ENCODE data around the gene NBEAL1.
"Not testable (repeated sequence)": the region's sequence is repeated elsewhere in the genome, so short reads cannot be mapped to it uniquely, and the experiment has no call there.

NBEAL1 gene

DNA sequence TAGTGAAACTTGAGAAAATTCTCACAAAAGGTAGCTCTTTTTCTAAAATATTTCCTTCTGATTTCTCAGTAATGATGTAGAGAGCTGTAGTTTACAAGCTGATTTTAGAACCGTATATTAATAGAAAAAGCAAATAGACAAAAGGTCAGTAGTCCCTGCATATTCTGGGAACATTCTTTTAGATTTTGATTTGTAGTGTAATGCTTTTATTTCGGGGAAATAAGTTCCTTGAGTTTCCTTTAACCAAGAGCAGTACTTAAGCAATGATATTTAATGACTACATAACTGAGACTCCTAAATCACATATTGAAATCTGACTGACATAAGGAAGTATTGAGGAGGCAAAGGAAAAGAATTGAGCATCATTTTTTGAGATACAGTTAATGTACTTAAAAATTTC lies 22.4 kb downstream of the NBEAL1 start:
- DNase-seq (ENCODE audit: low read depth) = no peak
- TF ChIP-seq CTCF (IDR thresholded peaks at IDR 0.05; ENCODE audit: control insufficient read depth, insufficient read depth, low read depth, low read length, missing control alignments) = no peak
- H3K4me3 ChIP-seq (ENCODE audit: control insufficient read depth, low read depth, low read length) = no peak overlapping the region

DNA sequence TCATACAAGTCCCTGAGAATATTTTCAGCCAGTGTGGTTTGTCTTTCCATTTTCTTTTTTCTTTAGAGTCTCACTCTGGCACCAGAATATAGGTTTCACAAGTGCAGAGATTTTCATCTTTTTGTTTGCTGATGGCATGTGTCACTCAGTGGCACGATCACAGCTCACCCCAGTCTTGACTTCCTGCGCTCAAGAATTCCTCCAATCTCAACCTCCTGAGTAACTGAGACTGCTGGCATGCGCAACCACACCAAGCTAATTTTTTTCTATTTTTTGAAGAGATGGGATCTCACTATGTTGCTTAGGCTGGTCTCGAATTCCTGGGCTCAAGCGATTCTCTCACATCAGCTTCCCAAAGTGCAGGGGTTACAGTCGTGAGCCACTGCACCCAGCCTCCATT lies 23.9 kb downstream of the NBEAL1 start:
- no peak for DNase-seq (ENCODE audit: low read depth)
- H3K4me3 ChIP-seq (ENCODE audit: control insufficient read depth, low read depth, low read length) = no peak overlapping the region
- TF ChIP-seq CTCF (IDR thresholded peaks at IDR 0.05; ENCODE audit: control insufficient read depth, insufficient read depth, low read depth, low read length, missing control alignments) = no peak

DNA sequence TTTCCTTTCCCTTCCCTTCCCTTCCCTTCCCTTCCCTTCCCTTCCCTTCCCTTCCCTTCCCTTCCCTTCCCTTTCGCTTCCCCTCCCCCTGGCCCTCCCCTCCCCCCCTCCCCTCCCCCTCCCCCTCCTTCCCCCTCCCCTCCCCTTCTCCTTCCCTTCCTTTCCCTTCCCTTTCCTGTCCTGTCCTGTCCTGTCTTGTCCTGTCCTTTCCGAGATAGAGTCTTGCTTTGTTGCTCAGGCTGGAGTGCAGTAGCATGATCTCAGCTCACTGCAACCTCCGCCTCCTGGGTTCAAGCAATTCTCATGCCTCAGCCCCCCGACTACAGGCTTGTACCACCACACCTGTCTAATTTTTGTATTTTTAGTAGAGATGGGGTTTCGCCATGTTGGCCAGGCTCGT lies 24.5 kb downstream of the NBEAL1 start:
- not testable (repeated sequence) for DNase-seq (ENCODE audit: low read depth)

GRCh38 chr2:203040966-203041521 lies 26.4 kb downstream of the NBEAL1 start:
- no peak for TF ChIP-seq CTCF (IDR thresholded peaks at IDR 0.05; ENCODE audit: control insufficient read depth, insufficient read depth, low read depth, low read length, missing control alignments)
- DNase-seq (ENCODE audit: low read depth) = no peak
- H3K4me3 ChIP-seq (ENCODE audit: control insufficient read depth, low read depth, low read length) = no peak overlapping the region

More for the DNA sequence above, 24.5 kb downstream of the NBEAL1 start:
- not testable (repeated sequence) for H3K4me3 ChIP-seq (ENCODE audit: control insufficient read depth, low read depth, low read length)

- no peak for TF ChIP-seq CTCF (IDR thresholded peaks at IDR 0.05; ENCODE audit: control insufficient read depth, insufficient read depth, low read depth, low read length, missing control alignments)
- no peak overlapping the region for H3K4me3 ChIP-seq (ENCODE audit: control insufficient read depth, low read depth, low read length)
- DNase-seq (ENCODE audit: low read depth) = no peak
Measured at GRCh38 chr2:203042178-203042577, 27.5 kb downstream of the NBEAL1 start.

DNA sequence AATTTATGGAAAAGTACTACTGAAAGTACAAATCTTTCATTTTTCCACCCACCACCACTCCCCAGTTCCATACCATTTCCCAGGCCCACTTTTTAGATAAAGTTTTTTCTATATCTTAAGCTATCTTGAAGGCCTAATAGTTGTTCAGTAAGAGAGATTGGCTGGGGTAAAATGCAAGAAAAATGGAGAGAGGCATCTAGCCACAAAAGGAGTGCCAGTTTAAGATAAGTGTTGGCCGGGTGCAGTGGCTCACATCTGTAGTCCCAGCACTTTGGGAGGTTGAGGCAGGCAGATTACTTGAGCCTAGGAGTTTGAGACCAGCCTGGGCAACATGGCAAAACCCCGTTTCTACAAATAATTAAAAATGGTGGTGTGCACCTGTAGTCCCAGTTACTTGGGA lies 28.6 kb downstream of the NBEAL1 start:
- no peak for DNase-seq (ENCODE audit: low read depth)
- no peak for TF ChIP-seq CTCF (IDR thresholded peaks at IDR 0.05; ENCODE audit: control insufficient read depth, insufficient read depth, low read depth, low read length, missing control alignments)
- no peak overlapping the region for H3K4me3 ChIP-seq (ENCODE audit: control insufficient read depth, low read depth, low read length)

GRCh38 chr2:203045867-203046266 lies 31.2 kb downstream of the NBEAL1 start:
- TF ChIP-seq CTCF (IDR thresholded peaks at IDR 0.05; ENCODE audit: control insufficient read depth, insufficient read depth, low read depth, low read length, missing control alignments) = no peak
- no peak for DNase-seq (ENCODE audit: low read depth)
- H3K4me3 ChIP-seq (ENCODE audit: control insufficient read depth, low read depth, low read length) = no peak overlapping the region

Data from AG09309 (cell line).